Muscle layer of duodenum (tissue), 2 donors: ENCODE data around the gene NME2.

Experiments
- H3K27ac ChIP-seq: one replicate; pipeline ENCODE4 v1.7.0; 2013; ENCODE audit warnings: mild to moderate bottlenecking, low read length
- H3K27me3 ChIP-seq: one replicate; pipeline ENCODE4 v1.7.0; 2013; ENCODE audit warnings: low read depth, mild to moderate bottlenecking, control low read depth, low read length
- H3K36me3 ChIP-seq, 2 donors: one replicate each; pipeline ENCODE4 v1.7.0; 2013; ENCODE audit warnings: low read length in 2 of 2, control low read depth in 1 of 2, mild to moderate bottlenecking in 1 of 2; ENCODE audit not compliant: insufficient read depth in 2 of 2, control insufficient read depth in 1 of 2
- H3K4me1 ChIP-seq, 2 donors: one replicate each; pipeline ENCODE4 v1.7.0; 2013; ENCODE audit warnings: low read length in 2 of 2, mild to moderate bottlenecking in 2 of 2, control low read depth in 1 of 2, moderate library complexity in 1 of 2; ENCODE audit not compliant: insufficient read depth in 2 of 2, control insufficient read depth in 1 of 2
- H3K4me3 ChIP-seq, 2 donors: one replicate each; pipeline ENCODE4 v1.7.0; 2013; ENCODE audit warnings: low read length in 2 of 2, low read depth in 1 of 2, mild to moderate bottlenecking in 1 of 2
- H3K9me3 ChIP-seq, 2 donors: one replicate each; pipeline ENCODE4 v1.7.0; 2013; ENCODE audit warnings: low read length in 2 of 2, control low read depth in 1 of 2, mild to moderate bottlenecking in 1 of 2; ENCODE audit not compliant: control insufficient read depth in 1 of 2
- donor health status: healthy.

The NME2 gene

DNA sequence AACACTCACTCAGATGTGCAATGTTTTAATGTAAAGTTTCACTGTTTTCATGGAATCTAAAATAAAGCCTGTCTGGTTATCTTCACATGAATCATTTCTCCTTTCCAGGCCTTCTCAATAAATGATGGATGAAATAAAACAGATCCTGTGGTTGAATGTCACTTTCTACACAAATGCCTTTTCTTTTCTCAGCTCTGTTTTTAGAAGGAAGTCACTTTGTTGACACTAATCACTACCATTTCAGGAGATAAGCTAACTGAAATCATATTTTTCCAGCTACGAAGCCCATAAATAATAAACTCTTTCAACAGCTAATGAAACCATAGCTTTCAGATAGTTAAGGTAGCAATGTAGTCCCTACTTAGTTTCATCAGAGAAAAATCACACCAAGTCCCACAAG, 17.9 kb downstream of the NME2 start:
- Histone ChIP-seq H3K27me3 (no peaks in the 10 kb centered on the region), H3K9me3 (no peaks in the 10 kb centered on the region), H3K27ac (no peak overlapping the region), H3K36me3 (peaks cover 28 to 30% of the 10 kb centered on the region in 2 donors), H3K4me1 (peaks cover 0 to 4% of the 10 kb centered on the region in 2 donors), H3K4me3 (no peak overlapping the region)

DNA sequence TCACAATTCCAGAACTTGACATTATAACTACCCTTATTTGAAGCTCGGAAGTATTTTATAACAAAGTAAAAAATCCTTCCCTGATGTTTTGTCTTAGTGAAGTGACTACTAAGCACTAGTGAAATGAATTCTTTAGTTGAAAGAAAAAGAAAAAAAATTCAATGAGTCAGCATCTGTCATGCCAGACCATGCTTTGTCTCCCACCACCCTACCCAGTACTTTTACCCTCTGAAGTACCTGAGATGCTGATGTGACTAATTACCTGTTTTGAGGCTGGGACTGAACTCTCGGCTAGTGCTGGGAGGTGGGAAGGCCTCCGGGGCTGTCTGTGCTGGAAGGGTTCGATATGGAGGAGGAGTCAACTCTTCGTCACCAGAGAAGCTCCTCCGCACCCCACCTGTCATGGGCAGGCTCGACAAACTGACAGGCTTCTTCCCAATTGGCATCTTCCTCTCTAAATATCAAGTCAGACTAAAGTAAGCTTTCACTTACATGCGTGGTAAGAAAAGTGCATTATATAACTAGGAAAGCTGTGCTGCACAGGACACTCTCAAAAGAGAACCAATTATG, 19.6 kb downstream of the NME2 start:
- H3K4me1 ChIP-seq: peaks cover 0 to 4% of the 10 kb centered on the region in 2 donors
- H3K36me3 ChIP-seq: peaks cover 34% of the 10 kb centered on the region in 2 donors
- no peak overlapping the region for H3K4me3 ChIP-seq
- no peaks in the 10 kb centered on the region for H3K27me3 ChIP-seq
- no peaks in the 10 kb centered on the region for H3K9me3 ChIP-seq
- no peak overlapping the region for H3K27ac ChIP-seq

DNA sequence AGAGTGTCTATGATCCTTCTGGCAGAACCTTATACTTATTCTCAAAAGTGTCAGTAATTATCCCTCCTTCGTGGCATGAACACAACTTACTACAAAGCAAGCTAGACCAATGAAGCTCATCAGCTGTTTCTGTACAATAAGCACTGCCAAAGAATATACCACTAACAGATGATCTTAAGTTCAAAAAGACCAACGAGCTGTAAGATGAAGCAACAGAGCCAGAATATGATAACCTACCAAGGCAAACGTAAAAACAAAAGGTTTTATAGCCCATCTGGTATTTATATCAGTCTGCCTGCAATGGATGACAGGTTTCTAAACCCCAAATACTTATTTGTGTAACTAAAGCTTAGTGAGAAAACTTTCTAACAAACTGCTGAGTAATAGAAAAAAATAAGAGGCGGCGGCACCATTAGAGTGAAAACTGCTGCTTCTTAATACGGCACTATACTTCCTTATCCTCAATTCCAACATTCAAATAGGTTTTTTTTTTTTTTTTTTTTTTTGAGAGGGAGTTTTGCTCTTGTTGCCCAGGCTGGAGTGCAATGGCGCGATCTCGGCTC, 22.1 kb downstream of the NME2 start:
- H3K9me3 ChIP-seq: no peaks in the 10 kb centered on the region
- H3K27ac ChIP-seq: no peak overlapping the region
- peaks cover 44 to 46% of the 10 kb centered on the region in 2 donors for H3K36me3 ChIP-seq
- no peaks in the 10 kb centered on the region for H3K27me3 ChIP-seq
- H3K4me1 ChIP-seq: peaks cover 0 to 4% of the 10 kb centered on the region in 2 donors
- no peak overlapping the region for H3K4me3 ChIP-seq

DNA sequence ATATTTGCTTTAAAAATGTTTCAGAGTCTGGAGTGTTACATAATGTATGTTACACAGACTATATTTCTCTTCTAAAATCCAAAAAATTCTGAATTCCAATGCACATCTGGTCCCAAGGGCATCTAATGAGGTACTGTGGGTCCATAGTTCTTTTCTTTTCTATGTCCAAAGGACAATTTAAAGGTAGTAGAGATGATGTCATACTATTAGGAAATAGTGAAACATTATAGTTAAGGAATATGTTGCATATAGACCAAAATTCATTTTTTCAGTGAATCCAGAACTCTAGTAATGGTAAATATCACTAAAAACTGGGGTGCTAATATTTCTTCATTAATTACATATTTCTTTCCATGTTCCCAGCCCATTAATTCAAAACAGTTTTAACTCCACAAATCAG, 23.0 kb downstream of the NME2 start:
- Histone ChIP-seq H3K36me3 (peaks cover 48 to 54% of the 10 kb centered on the region in 2 donors), H3K27ac (no peak overlapping the region), H3K4me1 (peaks cover 0 to 3% of the 10 kb centered on the region in 2 donors)

DNA sequence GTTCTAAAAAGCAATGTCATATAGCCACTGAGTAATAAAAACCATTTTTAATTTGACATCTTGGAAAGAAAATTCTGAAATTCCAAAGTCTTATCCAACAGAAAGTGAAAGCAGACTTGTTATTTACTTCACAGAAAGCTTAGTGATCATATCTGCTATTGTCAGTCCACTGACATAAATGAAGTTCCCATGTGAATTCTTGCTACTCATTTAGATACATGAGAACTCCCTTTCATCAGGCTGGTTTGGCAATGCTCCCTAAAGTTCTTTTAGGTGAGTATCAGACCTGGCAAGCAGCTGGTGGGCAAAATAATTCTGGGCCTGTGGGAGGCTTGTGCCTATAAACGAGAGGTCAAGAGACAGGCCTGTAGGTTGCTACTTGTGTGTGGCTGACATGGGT, 23.4 kb downstream of the NME2 start:
- Histone ChIP-seq H3K27ac (no peak overlapping the region), H3K4me1 (no peaks in the 10 kb centered on the region), H3K36me3 (peaks cover 48 to 57% of the 10 kb centered on the region in 2 donors), H3K4me3 (no peak overlapping the region), H3K27me3 (no peaks in the 10 kb centered on the region), H3K9me3 (no peaks in the 10 kb centered on the region)

More for the DNA sequence above, 23.0 kb downstream of the NME2 start:
- no peak overlapping the region for H3K4me3 ChIP-seq
- no peaks in the 10 kb centered on the region for H3K27me3 ChIP-seq
- no peaks in the 10 kb centered on the region for H3K9me3 ChIP-seq

DNA sequence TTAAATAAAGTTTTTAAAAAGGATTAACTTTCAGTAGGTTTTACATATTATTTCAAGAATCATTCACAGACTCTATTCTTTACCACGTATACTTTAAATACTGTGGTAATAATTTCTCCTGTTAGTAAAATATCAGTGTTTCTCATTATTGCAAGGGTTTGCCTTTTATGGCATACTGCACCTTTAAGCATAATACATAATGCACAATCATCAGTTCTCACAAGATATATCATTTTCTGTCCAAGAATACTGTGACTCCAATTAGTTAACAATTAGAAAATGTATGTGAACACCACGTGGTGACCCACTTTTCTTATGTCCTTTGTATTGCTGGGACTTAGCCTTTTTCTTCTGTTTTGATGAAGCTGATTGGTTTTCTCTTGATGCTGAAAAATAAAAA, 25.7 kb downstream of the NME2 start:
- no peak overlapping the region for H3K27ac ChIP-seq
- peaks cover 38 to 56% of the 10 kb centered on the region in 2 donors for H3K36me3 ChIP-seq

DNA sequence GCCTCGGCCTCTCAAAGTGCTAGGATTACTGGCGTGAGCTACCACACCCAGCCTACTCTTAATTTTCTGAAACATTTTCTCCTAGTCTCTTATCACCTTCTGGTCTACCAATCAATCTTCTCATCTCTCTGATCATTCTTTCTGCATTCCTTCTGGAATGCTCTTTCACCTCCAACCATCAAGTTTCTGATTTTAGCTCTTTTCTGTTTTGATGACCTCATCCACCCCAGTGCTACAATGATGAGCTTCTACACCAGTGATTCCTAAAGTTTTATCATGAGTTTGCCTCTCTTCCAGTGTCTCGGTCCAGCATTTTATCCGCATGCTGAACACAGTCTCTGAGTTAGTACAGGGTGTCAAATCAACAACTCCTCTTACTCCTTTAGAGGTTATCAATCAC, 31.5 kb downstream of the NME2 start:
- no peaks in the 10 kb centered on the region for H3K27me3 ChIP-seq
- no peaks in the 10 kb centered on the region for H3K4me1 ChIP-seq
- peaks cover 37 to 63% of the 10 kb centered on the region in 2 donors for H3K36me3 ChIP-seq
- no peak overlapping the region for H3K27ac ChIP-seq
- no peak overlapping the region for H3K4me3 ChIP-seq
- H3K9me3 ChIP-seq: no peaks in the 10 kb centered on the region

More for the DNA sequence above, 25.7 kb downstream of the NME2 start:
- Histone ChIP-seq H3K27me3 (no peaks in the 10 kb centered on the region), H3K9me3 (no peaks in the 10 kb centered on the region), H3K4me3 (no peak overlapping the region), H3K4me1 (no peaks in the 10 kb centered on the region)

DNA sequence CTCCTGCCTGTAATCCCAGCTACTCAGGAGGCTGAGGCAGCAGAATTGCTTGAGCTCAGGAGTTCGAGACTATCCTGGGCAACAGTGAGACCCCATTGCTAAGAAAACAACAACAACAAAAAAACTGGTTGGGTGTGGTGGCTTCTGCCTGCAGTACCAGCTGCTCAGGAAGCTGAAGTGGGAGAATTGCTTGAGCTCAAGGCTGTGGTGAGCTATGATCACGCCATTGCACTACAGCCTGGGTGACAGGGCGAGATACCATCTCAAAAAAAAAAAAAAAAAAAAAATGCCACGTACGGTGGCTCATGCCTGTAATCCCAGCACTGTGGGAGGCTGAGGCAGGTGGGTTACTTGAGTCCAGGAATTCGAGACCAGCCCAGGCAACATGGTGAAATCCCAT, 34.1 kb downstream of the NME2 start:
- Histone ChIP-seq H3K27me3 (no peaks in the 10 kb centered on the region), H3K36me3 (peaks cover 35 to 55% of the 10 kb centered on the region in 2 donors), H3K4me1 (no peaks in the 10 kb centered on the region), H3K9me3 (no peaks in the 10 kb centered on the region), H3K4me3 (no peak overlapping the region), H3K27ac (no peak overlapping the region)

DNA sequence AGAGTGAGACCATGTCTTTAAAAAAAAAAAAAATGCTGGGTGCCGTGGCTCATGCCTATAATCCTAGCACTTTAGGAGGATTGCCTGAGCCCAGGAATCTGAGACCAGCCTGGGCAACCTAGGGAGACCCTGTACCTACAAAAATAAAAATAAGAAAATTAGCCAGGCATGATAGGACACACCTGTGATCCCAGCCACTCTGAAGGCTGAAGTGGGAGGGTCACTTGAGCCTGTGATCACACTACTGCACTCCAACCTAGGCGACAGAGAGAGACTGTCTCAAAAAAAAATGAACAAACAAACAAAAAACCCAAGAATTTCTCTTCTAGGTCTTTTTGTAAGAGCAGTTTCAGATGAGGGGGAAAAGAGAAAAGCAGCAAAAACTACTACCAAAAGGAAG, 34.6 kb downstream of the NME2 start:
- no peak overlapping the region for H3K4me3 ChIP-seq
- no peak overlapping the region for H3K27ac ChIP-seq
- H3K27me3 ChIP-seq: no peaks in the 10 kb centered on the region
- H3K9me3 ChIP-seq: no peaks in the 10 kb centered on the region
- peaks cover 36 to 50% of the 10 kb centered on the region in 2 donors for H3K36me3 ChIP-seq
- H3K4me1 ChIP-seq: no peaks in the 10 kb centered on the region

DNA sequence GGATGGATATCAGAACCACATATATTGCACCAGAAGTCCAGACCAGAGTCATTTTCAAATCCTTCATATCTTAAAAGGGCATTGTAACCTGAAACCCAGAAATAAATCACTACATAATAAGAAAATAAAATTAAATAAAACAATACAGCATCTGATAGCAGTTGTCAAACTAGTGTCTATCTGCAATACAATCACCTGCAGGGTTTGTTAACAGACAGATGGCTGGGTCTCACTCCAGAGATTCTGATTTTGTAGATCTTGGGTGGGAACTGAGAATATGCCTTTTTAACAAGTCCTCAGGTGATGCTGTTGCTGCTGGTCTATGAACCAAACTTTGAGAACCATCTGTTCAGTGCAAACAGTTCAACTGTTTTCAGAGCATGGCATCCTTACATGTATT, 37.6 kb downstream of the NME2 start:
- H3K4me1 ChIP-seq: no peaks in the 10 kb centered on the region
- no peak overlapping the region for H3K27ac ChIP-seq
- H3K9me3 ChIP-seq: no peaks in the 10 kb centered on the region
- peaks cover 40 to 47% of the 10 kb centered on the region in 2 donors for H3K36me3 ChIP-seq
- no peak overlapping the region for H3K4me3 ChIP-seq
- no peaks in the 10 kb centered on the region for H3K27me3 ChIP-seq

DNA sequence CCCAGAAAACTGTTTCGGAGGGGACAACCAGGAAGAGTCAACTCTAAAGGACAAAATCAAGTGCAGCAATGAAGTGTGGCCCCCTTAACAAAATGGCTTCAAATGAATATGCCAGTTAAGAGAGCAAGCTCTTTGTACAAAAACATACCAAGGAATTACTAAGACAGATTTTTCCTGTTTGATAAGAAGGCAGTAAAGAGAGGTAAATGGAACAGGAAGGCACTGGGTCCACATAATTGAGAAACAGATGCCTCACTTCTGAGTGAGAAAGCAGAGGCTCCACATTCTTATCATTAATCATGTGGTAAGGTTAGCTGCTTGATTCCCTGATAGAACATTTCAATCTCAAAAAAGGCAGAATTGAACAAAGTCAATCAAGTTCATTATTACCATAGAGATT, 48.7 kb downstream of the NME2 start:
- Histone ChIP-seq H3K36me3 (peaks cover 29 to 33% of the 10 kb centered on the region in 2 donors), H3K4me1 (peaks cover 0 to 5% of the 10 kb centered on the region in 2 donors), H3K9me3 (no peaks in the 10 kb centered on the region), H3K4me3 (no peak overlapping the region), H3K27ac (no peak overlapping the region), H3K27me3 (no peaks in the 10 kb centered on the region)

DNA sequence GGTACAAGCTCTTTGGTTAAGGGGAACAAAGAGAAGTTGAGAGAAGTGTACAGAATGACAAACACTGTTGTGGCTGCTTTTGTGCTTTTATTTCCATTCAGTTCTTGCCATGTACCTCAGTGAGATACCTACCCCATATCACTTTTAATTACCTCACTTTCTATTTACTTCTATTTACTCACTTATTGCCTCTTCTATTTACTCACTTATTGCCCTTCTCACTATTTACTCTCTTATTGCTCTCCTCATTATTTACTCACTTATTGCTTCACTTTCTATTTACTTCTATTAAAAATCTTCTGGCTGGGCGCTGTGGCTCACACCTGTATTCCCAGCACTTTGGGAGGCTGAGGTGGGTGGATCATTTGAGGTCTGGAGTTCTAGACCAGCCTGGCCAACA, 51.7 kb downstream of the NME2 start:
- no peaks in the 10 kb centered on the region for H3K27me3 ChIP-seq
- peaks cover 0 to 5% of the 10 kb centered on the region in 2 donors for H3K4me1 ChIP-seq
- H3K36me3 ChIP-seq: peaks cover 36 to 39% of the 10 kb centered on the region in 2 donors
- H3K4me3 ChIP-seq: no peak overlapping the region
- H3K9me3 ChIP-seq: no peaks in the 10 kb centered on the region
- no peak overlapping the region for H3K27ac ChIP-seq
